ENCODE results near the gene REL. TPM values are rescaled to one million over a fixed set of nuclear protein-coding genes. Genes with fewer than 3 reads are reported as not detected.

Gene REL
- total RNA-seq, 1 experiment from 2014 or later: 6.2 TPM

DNA sequence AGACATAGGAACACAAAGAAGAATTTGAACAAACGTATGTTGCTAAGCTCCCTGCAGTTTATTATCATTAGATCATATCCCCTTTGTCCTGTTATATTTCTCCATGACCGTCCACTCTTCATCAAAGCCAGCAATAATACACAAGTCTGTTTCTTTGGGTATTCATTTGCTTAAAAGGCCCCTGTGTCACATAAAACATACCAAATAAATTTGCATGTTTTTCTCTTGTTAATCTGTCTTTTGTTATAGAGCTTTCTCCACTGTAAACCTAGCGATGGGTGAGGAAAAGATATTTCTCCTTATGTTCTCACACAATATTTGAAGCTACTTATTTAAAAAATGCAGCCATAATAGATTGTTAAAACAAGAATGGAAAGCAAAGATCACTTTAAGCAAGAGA lies 42.9 kb upstream of the REL start:
- Histone ChIP-seq H2BK12ac (ENCODE audit: insufficient read length, low read depth, low read length) (no peak overlapping the region), H4K5ac (ENCODE audit: insufficient read length, low read depth, low read length) (no peak overlapping the region), H3K4me2 (ENCODE audit: insufficient read depth, insufficient read length, low read length) (no peak overlapping the region), H3K14ac (ENCODE audit: insufficient read depth, low read length) (no peak overlapping the region), H3K27me3 (ENCODE audit: insufficient read depth, low read length) (peaks cover 16% of the 10 kb centered on the region), H2BK15ac (ENCODE audit: low read depth, low read length) (no peak overlapping the region), H3K9me3 (ENCODE audit: control insufficient read depth, low read depth, low read length) (no peaks in the 10 kb centered on the region), H4K91ac (ENCODE audit: insufficient read length, low read depth, low read length) (no peak overlapping the region), H3K18ac (ENCODE audit: insufficient read length, low read depth, low read length) (no peak overlapping the region), H3K56ac (ENCODE audit: insufficient read length, low read depth, low read length) (no peak overlapping the region), H4K20me1 (ENCODE audit: control insufficient read depth, insufficient read depth, insufficient read length) (no peaks in the 10 kb centered on the region), H3K23me2 (ENCODE audit: insufficient read length, low read depth, low read length, poor library complexity, severe bottlenecking) (no peaks in the 10 kb centered on the region), H3T11ph (ENCODE audit: low read length) (no peak overlapping the region), H2BK5ac (ENCODE audit: insufficient read length, low read length) (no peak overlapping the region), H2AFZ (ENCODE audit: low read length) (no peak overlapping the region), H4K8ac (replicated peaks; ENCODE audit: insufficient read length, low read depth, low read length) (no peak overlapping the region), H2BK20ac (ENCODE audit: low read depth, low read length, poor library complexity, severe bottlenecking) (no peak overlapping the region), H3K4ac (ENCODE audit: low read depth, low read length) (no peak overlapping the region), H3K23ac (ENCODE audit: insufficient read length, low read depth, low read length) (no peak overlapping the region), H3K79me2 (ENCODE audit: insufficient read depth, low read length) (no peaks in the 10 kb centered on the region), H2BK120ac (ENCODE audit: low read depth, low read length, poor library complexity, severe bottlenecking) (no peak overlapping the region), H3K9ac (ENCODE audit: extremely low read depth, insufficient read length, low read length) (no peak overlapping the region), H3K4me1 (ENCODE audit: insufficient read depth, low read length) (no peaks in the 10 kb centered on the region), H3K79me1 (ENCODE audit: insufficient read depth, low read depth, low read length, poor library complexity, severe bottlenecking) (no peaks in the 10 kb centered on the region), H3K27ac (ENCODE audit: insufficient read length, low read depth, low read length) (no peak overlapping the region), H2AK5ac (ENCODE audit: insufficient read length, low read length) (no peak overlapping the region)
- H3K27ac Mint-ChIP-seq: no peak overlapping the region; a peak in 1 of 7 replicates
- no peak for DNase-seq
- peaks cover 12 to 20% of the 10 kb centered on the region in 2 experiments for H3K4me1 Mint-ChIP-seq
- TF ChIP-seq, protein P1, sequence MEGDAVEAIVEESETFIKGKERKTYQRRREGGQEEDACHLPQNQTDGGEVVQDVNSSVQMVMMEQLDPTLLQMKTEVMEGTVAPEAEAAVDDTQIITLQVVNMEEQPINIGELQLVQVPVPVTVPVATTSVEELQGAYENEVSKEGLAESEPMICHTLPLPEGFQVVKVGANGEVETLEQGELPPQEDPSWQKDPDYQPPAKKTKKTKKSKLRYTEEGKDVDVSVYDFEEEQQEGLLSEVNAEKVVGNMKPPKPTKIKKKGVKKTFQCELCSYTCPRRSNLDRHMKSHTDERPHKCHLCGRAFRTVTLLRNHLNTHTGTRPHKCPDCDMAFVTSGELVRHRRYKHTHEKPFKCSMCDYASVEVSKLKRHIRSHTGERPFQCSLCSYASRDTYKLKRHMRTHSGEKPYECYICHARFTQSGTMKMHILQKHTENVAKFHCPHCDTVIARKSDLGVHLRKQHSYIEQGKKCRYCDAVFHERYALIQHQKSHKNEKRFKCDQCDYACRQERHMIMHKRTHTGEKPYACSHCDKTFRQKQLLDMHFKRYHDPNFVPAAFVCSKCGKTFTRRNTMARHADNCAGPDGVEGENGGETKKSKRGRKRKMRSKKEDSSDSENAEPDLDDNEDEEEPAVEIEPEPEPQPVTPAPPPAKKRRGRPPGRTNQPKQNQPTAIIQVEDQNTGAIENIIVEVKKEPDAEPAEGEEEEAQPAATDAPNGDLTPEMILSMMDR (conservative IDR thresholded peaks at IDR 0.05): no peak
- H3K36me3 Mint-ChIP-seq (ENCODE audit: insufficient read depth in 1 of 3, low read depth in 3 of 3): no peaks in the 10 kb centered on the region
- no peak overlapping the region for H3K4me3 Mint-ChIP-seq
- peaks cover 98% of the 10 kb centered on the region for H3K27me3 Mint-ChIP-seq (ENCODE audit: low read depth)
- peaks cover 0 to 5% of the 10 kb centered on the region in 2 experiments; a peak in 1 of 5 replicates for H3K9me3 Mint-ChIP-seq
- no CpG with 5 or more reads among the region's 3 CpGs for WGBS (ENCODE audit: extremely low coverage, insufficient read length, low lambda C conversion rate)
